H1 (cell line): ENCODE data around the gene TNRC6A. TPM values are rescaled to one million over a fixed set of nuclear protein-coding genes. Genes with fewer than 3 reads are reported as not detected.

Source experiments
- CTCF ChIA-PET: fragments of 300-600 bp; sonication (Branson Sonifier 250); formaldehyde crosslinking; loops from one replicate; lab custom pipeline; 2021; ENCODE audit not compliant: partially characterized antibody; lab: Charles Lee
- POLR2A ChIA-PET: fragments of 300-600 bp; sonication (Branson Sonifier 250); formaldehyde crosslinking; loops from one replicate; lab custom pipeline; 2021; ENCODE audit warnings: inconsistent platforms; ENCODE audit not compliant: partially characterized antibody; lab: Charles Lee
- DNase-seq, 2 experiments: peaks; one replicate each; pipeline versions ENCODE4 v3.0.0 to v3.0.0-alpha.2; 2010 to 2022; ENCODE audit warnings: low spot score in 2 of 2, low read depth in 1 of 2, mixed read lengths in 1 of 2
- FAIRE-seq: peaks from 2 replicates; lab custom pipeline; 2011; peaks lifted over from hg19 to GRCh38; lab: Jason Lieb, UNC
- H2AFZ ChIP-seq: 2 replicates; pipeline ENCODE4 v1.8.1; 2012; ENCODE audit warnings: low read length, inconsistent platforms
- H2AK5ac ChIP-seq: 2 replicates; pipeline ENCODE4 v1.6.1; 2013; ENCODE audit warnings: low read depth, low read length
- H2BK120ac ChIP-seq: replicated peaks from 2 replicates; pipeline ENCODE3; 2013; ENCODE audit warnings: low read depth, low read length, inconsistent platforms
- H2BK12ac ChIP-seq: 2 replicates; pipeline ENCODE4 v1.6.1; 2013; ENCODE audit warnings: low read depth, low read length
- H2BK15ac ChIP-seq: 2 replicates; pipeline ENCODE4 v1.6.1; 2013; ENCODE audit warnings: low read length
- H2BK20ac ChIP-seq: 2 replicates; pipeline ENCODE4 v1.6.1; 2013; ENCODE audit warnings: low read length
- H2BK5ac ChIP-seq: 2 replicates; pipeline ENCODE4 v1.6.1; 2013; ENCODE audit warnings: low read depth, low read length
- H3K14ac ChIP-seq: 2 replicates; pipeline ENCODE4 v1.6.1; 2013; ENCODE audit warnings: inconsistent platforms; ENCODE audit not compliant: insufficient read length
- H3K18ac ChIP-seq: 2 replicates; pipeline ENCODE4 v1.6.1; 2013; ENCODE audit warnings: low read length; ENCODE audit errors: extremely low read depth
- H3K23ac ChIP-seq: 2 replicates; pipeline ENCODE4 v1.6.1; 2013; ENCODE audit warnings: inconsistent platforms; ENCODE audit not compliant: insufficient read length
- H3K23me2 ChIP-seq: 2 replicates; pipeline ENCODE4 v1.6.1; 2013; ENCODE audit warnings: low read depth, low read length
- H3K27ac ChIP-seq: 2 replicates; pipeline ENCODE4 v1.6.1; 2011; ENCODE audit warnings: low read depth, low read length, inconsistent platforms
- H3K27me3 ChIP-seq, 4 experiments: replicated peaks in 1 of 4; 1 replicate in 1 of 4; 2 replicates in 3 of 4; pipeline versions ENCODE4 v1.6.1 to v1.8.1; 2011 to 2013; ENCODE audit warnings: low read length in 3 of 4, mild to moderate bottlenecking in 3 of 4, inconsistent platforms in 2 of 4, mixed read lengths in 2 of 4, moderate library complexity in 1 of 4; ENCODE audit not compliant: control insufficient read depth in 3 of 4, insufficient read depth in 3 of 4; ENCODE audit errors: extremely low read depth in 1 of 4
- H3K36me3 ChIP-seq, 4 experiments: 2 replicates each; pipeline versions ENCODE4 v1.6.1 to v1.8.1; 2011 to 2013; ENCODE audit warnings: mild to moderate bottlenecking in 4 of 4, low read length in 3 of 4, moderate library complexity in 2 of 4, control low read depth in 1 of 4, inconsistent platforms in 1 of 4; ENCODE audit not compliant: insufficient read depth in 4 of 4, control insufficient read depth in 2 of 4
- H3K4ac ChIP-seq: replicated peaks from 2 replicates; pipeline ENCODE3; 2013; ENCODE audit warnings: low read length, low read depth, mixed read lengths, inconsistent platforms; ENCODE audit not compliant: insufficient read length
- H3K4me1 ChIP-seq, 4 experiments: replicated peaks in 1 of 4; 1 replicate in 1 of 4; 2 replicates in 3 of 4; pipeline versions ENCODE4 v1.6.1 to v1.8.1; 2011 to 2013; ENCODE audit warnings: low read length in 3 of 4, inconsistent platforms in 2 of 4, mixed read lengths in 1 of 4; ENCODE audit not compliant: insufficient read depth in 4 of 4, control insufficient read depth in 3 of 4
- H3K4me2 ChIP-seq, 2 experiments: 2 replicates each; pipeline versions ENCODE4 v1.6.1 to v1.8.1; 2011 to 2013; ENCODE audit warnings: low read depth in 2 of 2, low read length in 2 of 2, control low read depth in 1 of 2, inconsistent platforms in 1 of 2, mild to moderate bottlenecking in 1 of 2; ENCODE audit not compliant: insufficient read depth in 1 of 2
- H3K4me3 ChIP-seq, 4 experiments: fragments of 200-600, 300-600 bp in 1 of 4; sonication (generic), shearing (Covaris generic), sonication (Bioruptor Twin) in 1 of 4; 2 replicates each; pipeline versions ENCODE4 v1.5.1 to v1.8.1; 2011 to 2016; ENCODE audit warnings: low read length in 4 of 4, low read depth in 3 of 4, control low read depth in 2 of 4, inconsistent platforms in 2 of 4, mild to moderate bottlenecking in 2 of 4, mixed read lengths in 1 of 4, moderate library complexity in 1 of 4; ENCODE audit not compliant: insufficient read depth in 2 of 4; ENCODE audit errors: extremely low read depth in 1 of 4
- H3K56ac ChIP-seq: replicated peaks from 2 replicates; pipeline ENCODE3; 2013; ENCODE audit warnings: low read depth, mild to moderate bottlenecking, mixed read lengths, low read length, inconsistent platforms; ENCODE audit not compliant: insufficient read length
- H3K79me1 ChIP-seq: 2 replicates; pipeline ENCODE4 v1.6.1; 2013; ENCODE audit warnings: low read depth, low read length, control low read depth
- H3K79me2 ChIP-seq, 2 experiments: 2 replicates each; pipeline versions ENCODE4 v1.6.1 to v1.8.1; 2012 to 2013; ENCODE audit warnings: low read length in 2 of 2, mild to moderate bottlenecking in 2 of 2, inconsistent platforms in 1 of 2; ENCODE audit not compliant: insufficient read depth in 2 of 2, control insufficient read depth in 1 of 2
- H3K9ac ChIP-seq, 4 experiments: replicated peaks in 1 of 4; 1 replicate in 1 of 4; 2 replicates in 3 of 4; pipeline versions ENCODE4 v1.6.1 to v1.8.1; 2011 to 2013; ENCODE audit warnings: low read depth in 3 of 4, low read length in 3 of 4, control low read depth in 2 of 4, mild to moderate bottlenecking in 2 of 4, moderate library complexity in 2 of 4, inconsistent platforms in 1 of 4; ENCODE audit errors: extremely low read depth in 1 of 4
- H3K9me3 ChIP-seq, 2 experiments: 2 replicates each; pipeline versions ENCODE4 v1.6.1 to v1.8.1; 2012 to 2013; ENCODE audit warnings: mild to moderate bottlenecking in 2 of 2, moderate library complexity in 2 of 2, control low read depth in 1 of 2, inconsistent platforms in 1 of 2, low read depth in 1 of 2, low read length in 1 of 2, mixed read lengths in 1 of 2; ENCODE audit not compliant: insufficient read depth in 2 of 2
- H4K20me1 ChIP-seq, 2 experiments: replicated peaks in 1 of 2; 2 replicates each; pipeline versions ENCODE3 to v1.8.1; 2011 to 2013; ENCODE audit warnings: inconsistent platforms in 2 of 2, low read length in 2 of 2, mild to moderate bottlenecking in 1 of 2; ENCODE audit not compliant: insufficient read depth in 2 of 2, control insufficient read depth in 1 of 2
- H4K5ac ChIP-seq: 2 replicates; pipeline ENCODE4 v1.6.1; 2013; ENCODE audit warnings: low read length, low read depth, mixed read lengths, inconsistent platforms; ENCODE audit not compliant: insufficient read length
- H4K8ac ChIP-seq: 2 replicates; pipeline ENCODE4 v1.8.0; 2013; ENCODE audit warnings: mild to moderate bottlenecking, moderate library complexity, low read length, inconsistent platforms; ENCODE audit not compliant: insufficient read depth; ENCODE audit errors: extremely low read depth
- H4K91ac ChIP-seq: replicated peaks from 2 replicates; pipeline ENCODE3; 2013; ENCODE audit warnings: low read length, mixed read lengths, inconsistent platforms; ENCODE audit not compliant: insufficient read length
- CREB1 ChIP-seq: IDR thresholded peaks from 2 replicates; pipeline ENCODE4 v1.6.1; 2012; ENCODE audit warnings: inconsistent platforms
- GTF2F1 ChIP-seq: IDR thresholded peaks from 2 replicates; pipeline ENCODE4 v1.6.1; 2012; ENCODE audit warnings: low read depth, low read length, improper control_type of control experiment, borderline replicate concordance
- KDM1A ChIP-seq: fragments of 200-600, 300-600 bp; sonication (generic); IDR thresholded peaks from 2 replicates; pipeline ENCODE4 v1.7.1; 2016; ENCODE audit warnings: mild to moderate bottlenecking, low read length, borderline replicate concordance
- SP1 ChIP-seq: IDR thresholded peaks from 2 replicates; pipeline ENCODE4 v1.6.1; 2011; ENCODE audit warnings: low read depth, low read length
- YY1 ChIP-seq: IDR thresholded peaks from 2 replicates; pipeline ENCODE4 v1.6.1; 2011; ENCODE audit warnings: low read depth, mild to moderate bottlenecking, low read length
- WGBS, 2 experiments: shearing (Covaris generic) in 1 of 2; methylation state at CpG; one replicate each; pipeline versions ENCODE4 v1.1.6 to v1.1.7; 2013 to 2015; ENCODE audit warnings: low lambda C conversion rate in 2 of 2, mixed read lengths in 2 of 2, inconsistent platforms in 1 of 2, low coverage in 1 of 2, missing lambda C conversion rate in 1 of 2; ENCODE audit not compliant: insufficient replicate concordance in 2 of 2, insufficient coverage in 1 of 2, insufficient read length in 1 of 2; ENCODE audit errors: extremely low coverage in 1 of 2, missing lambda C conversion rate in 1 of 2; 5-methylcytosine and 5-hydroxymethylcytosine counted together
- polyA plus RNA-seq, 7 experiments: library from polyadenylated mRNA; depleted of rRNA in 3 of 7; stranded (reverse) in 5 of 7; unstranded in 2 of 7; fragments of >200 nt in 5 of 7; fragments of 200-250 nt in 2 of 7; gene quantifications; 1 replicate in 5 of 7; 2 replicates in 1 of 7; 4 replicates in 1 of 7; pipeline versions ENCODE4 v1.2.1 to v1.2.3, GENCODE V29; 2011 to 2013; ENCODE audit warnings: missing spikeins in 2 of 7, mixed read lengths in 2 of 7
- total RNA-seq: library from RNA; stranded (reverse); fragmentation: NEBNext Ultra II Directional; extraction: Animal tissue kit (Norgen Biotek cat#: 25700); gene quantifications from 2 replicates; pipeline ENCODE4 v1.2.1, GENCODE V29; 2021

TNRC6A gene
- total and polyA plus RNA-seq, 2 of the 8 experiments (the other 6 are each of a cell fraction or from before 2014, with no cell fraction given) = 67.6 to 103 TPM

DNA sequence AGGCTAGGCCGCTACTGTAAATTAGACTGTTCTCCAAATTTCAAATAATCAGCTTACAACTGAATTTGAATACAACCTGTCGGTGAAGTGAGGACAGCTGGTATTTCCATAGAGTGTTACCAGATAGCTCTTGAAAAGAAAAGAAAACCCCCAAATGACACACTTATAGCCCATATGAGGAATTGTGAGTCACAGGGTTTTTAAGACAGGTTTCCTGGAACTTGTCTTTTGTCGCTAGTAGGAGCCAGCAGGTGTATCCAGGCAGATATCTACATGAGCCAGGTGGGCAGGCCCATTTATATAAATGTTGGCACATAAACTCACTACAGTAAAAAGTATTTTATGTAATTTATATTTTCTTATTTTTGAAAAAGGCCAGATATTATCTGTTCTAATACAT, 24.0 kb downstream of the TNRC6A start:
- TF ChIP-seq YY1 (no peak), KDM1A (no peak), SP1 (no peak), GTF2F1 (no peak), CREB1 (no peak)
- Histone ChIP-seq H2AK5ac (no peak overlapping the region), H2BK15ac (no peak overlapping the region), H4K8ac (no peak overlapping the region), H4K91ac (no peak overlapping the region), H3K27me3 (no peaks in the 10 kb centered on the region; a peak in 1 of 7 replicates), H4K20me1 (peaks cover 30 to 38% of the 10 kb centered on the region in 2 experiments), H4K5ac (no peak overlapping the region), H3K23ac (no peak overlapping the region), H3K14ac (no peak overlapping the region), H3K18ac (no peak overlapping the region), H2BK12ac (no peak overlapping the region), H2BK5ac (no peak overlapping the region), H3K4me2 (no peak overlapping the region), H3K27ac (no peak overlapping the region), H3K36me3 (peaks cover 0 to 15% (median 3%) of the 10 kb centered on the region in 4 experiments; a peak in 3 of 8 replicates), H3K4ac (no peak overlapping the region), H2BK120ac (no peak overlapping the region), H2AFZ (no peak overlapping the region), H3K4me1 (peaks cover 0 to 9% (median under 1%) of the 10 kb centered on the region in 4 experiments; a peak in 3 of 7 replicates), H3K9me3 (no peaks in the 10 kb centered on the region), H2BK20ac (no peak overlapping the region), H3K79me2 (peaks cover 33 to 100% of the 10 kb centered on the region in 2 experiments), H3K9ac (no peak overlapping the region), H3K4me3 (no peak overlapping the region), H3K79me1 (peaks cover 8% of the 10 kb centered on the region; the same call in 1 of the 2 replicates), H3K23me2 (no peaks in the 10 kb centered on the region), H3K56ac (no peak overlapping the region)
- ChIA-PET CTCF (no interaction called here), POLR2A (interaction anchor here (0.7 to 1.8 kb wide), 3 partner anchors 19 to 23 kb away, joined by 3 to 9 read pairs (median 3); no protein-coding TSS in a partner anchor)
- FAIRE-seq (no peak), DNase-seq (no peak)
- 87% methylated on average over 3 of the region's 3 CpGs; no CpG with 5 or more reads in 1 of the 2 experiments for WGBS, 2 experiments
